HepG2 (cell line): ENCODE measurements around the gene MTFR1L. TPM values are rescaled to one million over a fixed set of nuclear protein-coding genes. Genes with fewer than 3 reads are reported as not detected.
A peak's percentile ranks its signal among the peaks of the same experiment; 100 is the strongest.

Experiments used
- ARNT2 ChIP-seq: sonication (generic); formaldehyde crosslinking; IDR thresholded peaks from 2 replicates; pipeline ENCODE4 v1.8.0; 2022; ENCODE audit warnings: mild to moderate bottlenecking, low read depth, missing genetic modification reagents, moderate library complexity
- BRCA1 ChIP-seq: sonication (generic); formaldehyde crosslinking; IDR thresholded peaks from 2 replicates; pipeline ENCODE4 v1.4.0; 2020; ENCODE audit warnings: missing genetic modification reagents
- FOSL2 ChIP-seq: sonication (generic); formaldehyde crosslinking; IDR thresholded peaks from 2 replicates; pipeline ENCODE4 v1.4.0; 2020; ENCODE audit warnings: missing genetic modification reagents
- FOXM1 ChIP-seq: sonication (generic); formaldehyde crosslinking; IDR thresholded peaks from 2 replicates; pipeline ENCODE4 v1.5.0; 2020; ENCODE audit warnings: missing genetic modification reagents
- GTF2F1 ChIP-seq: fragments of 150-350 bp; IDR thresholded peaks from 2 replicates; pipeline ENCODE4 v1.6.1; 2014; ENCODE audit warnings: low read length
- IKZF1 ChIP-seq: fragments of 450-650 bp; IDR thresholded peaks from 2 replicates; pipeline ENCODE4 v1.7.1; 2016
- ISL2 ChIP-seq: sonication (generic); formaldehyde crosslinking; IDR thresholded peaks from 2 replicates; pipeline ENCODE4 v1.5.0; 2020; ENCODE audit warnings: missing genetic modification reagents
- KAT8 ChIP-seq: IDR thresholded peaks from 2 replicates; pipeline ENCODE4 v1.6.1; 2016; ENCODE audit warnings: missing genetic modification reagents, missing compliant biosample characterization
- KDM5A ChIP-seq: fragments of 200-600 bp; sonication (generic); IDR thresholded peaks from 2 replicates; pipeline ENCODE4 v1.7.0; 2018; ENCODE audit warnings: antibody characterized with exemption, mild to moderate bottlenecking, low read length, borderline replicate concordance
- KLF12 ChIP-seq: sonication (generic); formaldehyde crosslinking; IDR thresholded peaks from 2 replicates; pipeline ENCODE4 v1.4.0; 2020; ENCODE audit warnings: missing genetic modification reagents, borderline replicate concordance
- MED8 ChIP-seq: sonication (generic); formaldehyde crosslinking; IDR thresholded peaks from 2 replicates; pipeline ENCODE4 v1.8.1; 2023; ENCODE audit warnings: mild to moderate bottlenecking, missing genetic modification reagents; ENCODE audit not compliant: insufficient replicate concordance
- NFKBIZ ChIP-seq: IDR thresholded peaks from 2 replicates; pipeline ENCODE4 v1.6.1; 2018; ENCODE audit warnings: missing genetic modification reagents, missing compliant biosample characterization
- POGZ ChIP-seq: sonication (generic); formaldehyde crosslinking; IDR thresholded peaks from 2 replicates; pipeline ENCODE4 v1.4.0; 2020; ENCODE audit warnings: mild to moderate bottlenecking, missing genetic modification reagents
- POLR2A ChIP-seq, 2 experiments: IDR thresholded peaks; 2 replicates each; pipeline ENCODE4 v1.6.1; 2011; ENCODE audit warnings: low read depth in 2 of 2, low read length in 2 of 2, mild to moderate bottlenecking in 1 of 2, moderate library complexity in 1 of 2; ENCODE audit not compliant: insufficient read depth in 1 of 2
- SNAPC2 ChIP-seq: sonication (generic); formaldehyde crosslinking; IDR thresholded peaks from 2 replicates; pipeline ENCODE4 v1.8.1; 2022; ENCODE audit warnings: mild to moderate bottlenecking, missing genetic modification reagents
- SPEN ChIP-seq: sonication (generic); formaldehyde crosslinking; IDR thresholded peaks from 2 replicates; pipeline ENCODE4 v1.5.1; 2020; ENCODE audit warnings: low read depth, mild to moderate bottlenecking, missing genetic modification reagents
- STAT5B ChIP-seq: sonication (generic); formaldehyde crosslinking; IDR thresholded peaks from 2 replicates; pipeline ENCODE4 v1.4.0; 2020; ENCODE audit warnings: missing genetic modification reagents
- SUZ12 ChIP-seq: fragments of 150-350 bp; IDR thresholded peaks from 2 replicates; pipeline ENCODE4 v1.6.1; 2014; ENCODE audit warnings: low read depth, low read length
- ZNF234 ChIP-seq: sonication (generic); formaldehyde crosslinking; conservative IDR thresholded peaks from 2 replicates; pipeline ENCODE4 v1.5.1; 2020; ENCODE audit warnings: mild to moderate bottlenecking, missing genetic modification reagents
- ZNF251 ChIP-seq: sonication (generic); formaldehyde crosslinking; IDR thresholded peaks from 2 replicates; pipeline ENCODE4 v1.9.0; 2021; ENCODE audit warnings: mild to moderate bottlenecking, missing genetic modification reagents
- ZNF253 ChIP-seq: sonication (generic); formaldehyde crosslinking; IDR thresholded peaks from 2 replicates; pipeline ENCODE4 v1.8.0; 2022; ENCODE audit warnings: mild to moderate bottlenecking, missing genetic modification reagents, borderline replicate concordance
- ZNF274 ChIP-seq: sonication (generic); formaldehyde crosslinking; IDR thresholded peaks from 2 replicates; pipeline ENCODE4 v1.5.1; 2020; ENCODE audit warnings: mild to moderate bottlenecking, missing genetic modification reagents
- ZNF598 ChIP-seq: sonication (generic); formaldehyde crosslinking; IDR thresholded peaks from 2 replicates; pipeline ENCODE4 v1.5.1; 2020; ENCODE audit warnings: mild to moderate bottlenecking, missing genetic modification reagents, borderline replicate concordance
- polyA plus RNA-seq, 8 experiments: library from polyadenylated mRNA; depleted of rRNA in 3 of 8; stranded (reverse) in 7 of 8; unstranded in 1 of 8; fragments of >200 nt; fragmentation: Illumina TruSeq in 4 of 8; extraction: Trizol in 4 of 8; gene quantifications; 2 replicates each; pipeline versions ENCODE4 v1.2.1 to v1.2.3, GENCODE V29; 2011 to 2016; ENCODE audit warnings: low read depth in 4 of 8, missing spikeins in 1 of 8, mixed read lengths in 1 of 8; ENCODE audit not compliant: insufficient read depth in 1 of 8
- total RNA-seq, 5 experiments: library from RNA; depleted of rRNA; stranded (reverse); fragments of >200 nt; fragmentation: Illumina TruSeq; extraction: Trizol; gene quantifications; 2 replicates each; pipeline ENCODE4 v1.2.3, GENCODE V29; 2016; ENCODE audit warnings: low read depth in 1 of 5
- TF ChIP-seq, protein P1 (sequence below): sonication (generic); formaldehyde crosslinking; IDR thresholded peaks from 2 replicates; pipeline ENCODE4 v1.8.1; 2023; ENCODE audit warnings: missing genetic modification reagents, mild to moderate bottlenecking, borderline replicate concordance
- TF ChIP-seq, protein P2 (sequence below): sonication (generic); formaldehyde crosslinking; conservative IDR thresholded peaks from 2 replicates; pipeline ENCODE4 v1.4.0; 2020; ENCODE audit warnings: mild to moderate bottlenecking, missing genetic modification reagents, moderate library complexity
- TF ChIP-seq, protein P3 (sequence below): sonication (generic); formaldehyde crosslinking; IDR thresholded peaks from 2 replicates; pipeline ENCODE4 v1.8.1; 2023; ENCODE audit warnings: mild to moderate bottlenecking, inconsistent platforms, moderate library complexity, missing genetic modification reagents, borderline replicate concordance

The MTFR1L gene
- total and polyA plus RNA-seq, 2 of the 13 experiments (the other 11 are each of a cell fraction or from before 2014, with no cell fraction given) = 38.0 to 55.7 TPM

DNA sequence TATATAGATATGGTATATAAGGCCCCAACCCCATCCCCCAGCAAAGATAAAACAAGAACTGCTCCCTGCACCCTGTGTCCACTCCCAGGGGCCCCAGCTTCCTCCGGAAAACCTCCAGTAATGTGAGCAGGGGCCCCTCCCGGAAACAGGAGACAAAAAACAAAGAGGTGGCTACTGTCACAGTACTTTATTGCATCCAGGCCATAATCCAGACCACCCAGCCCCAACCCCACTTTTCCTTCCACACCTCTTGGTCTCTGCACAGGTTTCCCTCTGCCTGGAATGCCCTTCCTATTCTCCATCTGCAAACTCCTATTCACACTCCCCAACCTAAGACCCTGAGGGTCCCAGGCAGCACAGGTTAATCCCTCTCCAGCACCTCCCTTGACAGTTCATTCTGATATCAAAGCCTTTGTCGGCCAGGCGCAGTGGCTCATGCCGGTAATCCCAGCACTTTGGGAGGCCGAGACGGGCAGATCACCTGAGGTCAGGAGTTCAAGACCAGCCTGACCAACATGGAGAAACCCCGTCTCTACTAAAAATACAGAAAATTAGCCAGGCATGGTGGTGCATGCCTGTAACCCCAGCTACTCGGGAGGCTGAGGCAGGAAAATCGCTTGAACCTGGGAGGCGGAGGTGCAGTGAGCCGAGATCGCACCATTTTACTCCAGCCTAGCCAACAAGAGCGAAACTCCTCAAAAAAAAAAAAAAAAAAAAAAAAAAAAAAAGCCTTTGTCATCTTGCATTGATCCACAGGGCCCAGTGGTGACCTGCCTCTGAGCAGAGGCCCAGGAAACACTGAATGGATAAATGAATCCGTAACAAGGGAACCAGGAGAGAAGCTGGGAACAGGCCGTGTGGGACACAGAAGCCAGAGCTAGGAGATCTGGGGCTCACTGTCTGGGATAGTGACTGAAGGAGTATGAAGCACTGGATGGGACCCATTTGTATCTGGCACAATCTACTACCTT is 41.8 kb downstream of the MTFR1L start (continued):
- TF ChIP-seq, protein P1, sequence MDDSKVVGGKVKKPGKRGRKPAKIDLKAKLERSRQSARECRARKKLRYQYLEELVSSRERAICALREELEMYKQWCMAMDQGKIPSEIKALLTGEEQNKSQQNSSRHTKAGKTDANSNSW (CRISPR knock-in tag) = no peak
- TF ChIP-seq, protein P2, sequence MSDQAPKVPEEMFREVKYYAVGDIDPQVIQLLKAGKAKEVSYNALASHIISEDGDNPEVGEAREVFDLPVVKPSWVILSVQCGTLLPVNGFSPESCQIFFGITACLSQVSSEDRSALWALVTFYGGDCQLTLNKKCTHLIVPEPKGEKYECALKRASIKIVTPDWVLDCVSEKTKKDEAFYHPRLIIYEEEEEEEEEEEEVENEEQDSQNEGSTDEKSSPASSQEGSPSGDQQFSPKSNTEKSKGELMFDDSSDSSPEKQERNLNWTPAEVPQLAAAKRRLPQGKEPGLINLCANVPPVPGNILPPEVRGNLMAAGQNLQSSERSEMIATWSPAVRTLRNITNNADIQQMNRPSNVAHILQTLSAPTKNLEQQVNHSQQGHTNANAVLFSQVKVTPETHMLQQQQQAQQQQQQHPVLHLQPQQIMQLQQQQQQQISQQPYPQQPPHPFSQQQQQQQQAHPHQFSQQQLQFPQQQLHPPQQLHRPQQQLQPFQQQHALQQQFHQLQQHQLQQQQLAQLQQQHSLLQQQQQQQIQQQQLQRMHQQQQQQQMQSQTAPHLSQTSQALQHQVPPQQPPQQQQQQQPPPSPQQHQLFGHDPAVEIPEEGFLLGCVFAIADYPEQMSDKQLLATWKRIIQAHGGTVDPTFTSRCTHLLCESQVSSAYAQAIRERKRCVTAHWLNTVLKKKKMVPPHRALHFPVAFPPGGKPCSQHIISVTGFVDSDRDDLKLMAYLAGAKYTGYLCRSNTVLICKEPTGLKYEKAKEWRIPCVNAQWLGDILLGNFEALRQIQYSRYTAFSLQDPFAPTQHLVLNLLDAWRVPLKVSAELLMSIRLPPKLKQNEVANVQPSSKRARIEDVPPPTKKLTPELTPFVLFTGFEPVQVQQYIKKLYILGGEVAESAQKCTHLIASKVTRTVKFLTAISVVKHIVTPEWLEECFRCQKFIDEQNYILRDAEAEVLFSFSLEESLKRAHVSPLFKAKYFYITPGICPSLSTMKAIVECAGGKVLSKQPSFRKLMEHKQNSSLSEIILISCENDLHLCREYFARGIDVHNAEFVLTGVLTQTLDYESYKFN (CRISPR knock-in tag) = peak; percentile 94
- TF ChIP-seq SUZ12 (no peak), ZNF274 (CRISPR knock-in tag) (no peak), POLR2A (IDR thresholded peaks at IDR 0.05; ENCODE audit: insufficient read depth in 1 of 2, low read depth in 2 of 2, low read length in 2 of 2) (peak in 1 of 2 experiments; percentile 28; a peak in 1 of 4 replicates), STAT5B (no peak), ARNT2 (CRISPR knock-in tag) (no peak), MED8 (CRISPR knock-in tag) (no peak), ZNF234 (CRISPR knock-in tag) (no peak), KDM5A (no peak), ZNF251 (CRISPR knock-in tag) (no peak), POGZ (no peak), SNAPC2 (CRISPR knock-in tag) (0 out of 2 replicates have a peak, but pooled peaks have one; percentile 56), ZNF598 (CRISPR knock-in tag) (no peak), SPEN (no peak; the same call in 1 of the 2 replicates), GTF2F1 (no peak), KLF12 (no peak; the same call in 1 of the 2 replicates), BRCA1 (CRISPR knock-in tag) (no peak), IKZF1 (no peak), NFKBIZ (CRISPR knock-in tag) (no peak), ISL2 (peak; percentile 44; the same call in 1 of the 2 replicates), FOSL2 (peak; percentile 93), ZNF253 (CRISPR knock-in tag) (no peak), FOXM1 (CRISPR knock-in tag) (no peak), KAT8 (CRISPR knock-in tag) (no peak)
- TF ChIP-seq, protein P3, sequence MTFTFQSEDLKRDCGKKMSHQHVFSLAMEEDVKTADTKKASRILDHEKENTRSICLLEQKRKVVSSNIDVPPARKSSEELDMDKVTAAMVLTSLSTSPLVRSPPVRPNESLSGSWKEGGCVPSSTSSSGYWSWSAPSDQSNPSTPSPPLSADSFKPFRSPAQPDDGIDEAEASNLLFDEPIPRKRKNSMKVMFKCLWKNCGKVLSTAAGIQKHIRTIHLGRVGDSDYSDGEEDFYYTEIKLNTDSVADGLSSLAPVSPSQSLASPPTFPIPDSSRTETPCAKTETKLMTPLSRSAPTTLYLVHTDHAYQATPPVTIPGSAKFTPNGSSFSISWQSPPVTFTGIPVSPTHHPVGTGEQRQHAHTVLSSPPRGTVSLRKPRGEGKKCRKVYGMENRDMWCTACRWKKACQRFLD (CRISPR knock-in tag) = no peak
